Skin epidermis (tissue), 12 donors: ENCODE results near the gene CAVIN3.

Experiments
- H3K27ac ChIP-seq, 21 experiments: fragments of 200-600 bp; sonication (generic) in 11 of 21; one replicate each; pipeline ENCODE4 v1.5.0; 2020; ENCODE audit warnings: mild to moderate bottlenecking in 3 of 21, inconsistent platforms in 2 of 21, moderate library complexity in 2 of 21
- H3K4me3 ChIP-seq, 7 experiments: fragments of 200-600 bp; sonication (generic) in 2 of 7; one replicate each; pipeline ENCODE4 v1.5.0; 2020; ENCODE audit warnings: inconsistent platforms in 2 of 7, mild to moderate bottlenecking in 2 of 7, moderate library complexity in 1 of 7

CAVIN3 gene

GRCh38 chr11:6320411-6321155 is at the start of gene CAVIN3:
TSS of gene CAVIN3 (minus strand) at chr11:6320501. CDS start at chr11:6320476, 25 bp downstream.
- H3K27ac ChIP-seq, result peak within 1 kb of the TSS; percentile 63 to 99 (median 94)
- peak within 1 kb of the TSS; percentile 44 to 68 (median 59) for H3K4me3 ChIP-seq

- H3K4me3 ChIP-seq, result no peak overlapping the region
- no peak overlapping the region for H3K27ac ChIP-seq
Measured at GRCh38 chr11:6365659-6366058, 45.4 kb upstream of the CAVIN3 start.

GRCh38 chr11:6362873-6363678 is 42.8 kb upstream of the CAVIN3 start:
- Histone ChIP-seq H3K4me3 (no peak overlapping the region), H3K27ac (peak overlapping the region in 1 of 21 experiments; percentile 27)

GRCh38 chr11:6362185-6362872 is 42.0 kb upstream of the CAVIN3 start:
- no peak overlapping the region for H3K27ac ChIP-seq
- no peak overlapping the region for H3K4me3 ChIP-seq

GRCh38 chr11:6360183-6360582 is 39.9 kb upstream of the CAVIN3 start:
- H3K4me3 ChIP-seq, result no peak overlapping the region

GRCh38 chr11:6357222-6357621 is 36.9 kb upstream of the CAVIN3 start:
- H3K27ac ChIP-seq, result peak overlapping the region in 10 of 21 experiments; percentile 21 to 74 (median 42)

More at GRCh38 chr11:6360183-6360582, 39.9 kb upstream of the CAVIN3 start:
- no peak overlapping the region for H3K27ac ChIP-seq

GRCh38 chr11:6356503-6357055 is 36.3 kb upstream of the CAVIN3 start:
- no peak overlapping the region for H3K4me3 ChIP-seq
- peak overlapping the region in 6 of 21 experiments; percentile 6 to 61 (median 32) for H3K27ac ChIP-seq

More at GRCh38 chr11:6357222-6357621, 36.9 kb upstream of the CAVIN3 start:
- no peak overlapping the region for H3K4me3 ChIP-seq

GRCh38 chr11:6354651-6355485 is 34.6 kb upstream of the CAVIN3 start:
- Histone ChIP-seq H3K4me3 (no peak overlapping the region), H3K27ac (no peak overlapping the region)

GRCh38 chr11:6353367-6353987 is 33.2 kb upstream of the CAVIN3 start:
- H3K27ac ChIP-seq, result no peak overlapping the region
- H3K4me3 ChIP-seq, result no peak overlapping the region

- H3K27ac ChIP-seq, result no peak overlapping the region
- no peak overlapping the region for H3K4me3 ChIP-seq
Measured at GRCh38 chr11:6351782-6352382, 31.6 kb upstream of the CAVIN3 start.

GRCh38 chr11:6350486-6350885 is 30.2 kb upstream of the CAVIN3 start:
- H3K27ac ChIP-seq, result no peak overlapping the region
- no peak overlapping the region for H3K4me3 ChIP-seq

GRCh38 chr11:6350043-6350442 is 29.7 kb upstream of the CAVIN3 start:
- H3K4me3 ChIP-seq, result no peak overlapping the region
- H3K27ac ChIP-seq, result no peak overlapping the region

- H3K4me3 ChIP-seq, result no peak overlapping the region
- no peak overlapping the region for H3K27ac ChIP-seq
Measured at GRCh38 chr11:6345366-6345765, 25.1 kb upstream of the CAVIN3 start.

- Histone ChIP-seq H3K4me3 (no peak overlapping the region), H3K27ac (no peak overlapping the region)
Measured at GRCh38 chr11:6336293-6336692, 16.0 kb upstream of the CAVIN3 start.

- Histone ChIP-seq H3K27ac (no peak overlapping the region), H3K4me3 (no peak overlapping the region)
Measured at GRCh38 chr11:6334806-6335205, 14.5 kb upstream of the CAVIN3 start.

- Histone ChIP-seq H3K27ac (no peak overlapping the region), H3K4me3 (no peak overlapping the region)
Measured at GRCh38 chr11:6333095-6333494, 12.8 kb upstream of the CAVIN3 start.

- Histone ChIP-seq H3K27ac (no peak overlapping the region), H3K4me3 (no peak overlapping the region)
Measured at GRCh38 chr11:6332066-6332465, 11.8 kb upstream of the CAVIN3 start.

- H3K4me3 ChIP-seq, result no peak overlapping the region
- no peak overlapping the region for H3K27ac ChIP-seq
Measured at GRCh38 chr11:6328321-6328720, 8.0 kb upstream of the CAVIN3 start.
